ENCODE data around the gene RBM20. TPM values are rescaled to one million over a fixed set of nuclear protein-coding genes. Genes with fewer than 3 reads are reported as not detected.

RBM20 gene
- total and polyA plus RNA-seq, 12 donors, result 0.07 to 2.3 (median 0.28) TPM; not detected in 2

GRCh38 chr10:110867807-110868465 lies 223.8 kb downstream of the RBM20 start:
- Histone ChIP-seq H3K4me3 (no peak overlapping the region), H3K27me3 (no peaks in the 10 kb centered on the region), H3K27ac (peak overlapping the region in 3 of 5 donors; percentile 13 to 69 (median 44)), H3K9me3 (replicated peaks in 1 of 3) (no peaks in the 10 kb centered on the region), H3K36me3 (replicated peaks in 1 of 2) (no peaks in the 10 kb centered on the region), H3K4me1 (replicated peaks in 1 of 2) (peaks cover 8 to 31% of the 10 kb centered on the region in 2 donors)
- intact Hi-C loops (cut with DNase I), result no loop called here
- 69 to 82% (median 71%) methylated on average over 4 of the region's 4 CpGs for WGBS, 4 donors
- DNase-seq, result no peak
- no peak for TF ChIP-seq POLR2A (IDR thresholded peaks at IDR 0.05)
- no peak for TF ChIP-seq CTCF (IDR thresholded peaks at IDR 0.05)

GRCh38 chr10:110868981-110869380 lies 224.8 kb downstream of the RBM20 start:
- intact Hi-C loops (cut with DNase I), result no loop called here
- Histone ChIP-seq H3K9me3 (replicated peaks in 1 of 3) (no peaks in the 10 kb centered on the region), H3K27ac (no peak overlapping the region), H3K4me1 (replicated peaks in 1 of 2) (peaks cover 14 to 40% of the 10 kb centered on the region in 2 donors), H3K4me3 (no peak overlapping the region), H3K36me3 (replicated peaks in 1 of 2) (no peaks in the 10 kb centered on the region), H3K27me3 (no peaks in the 10 kb centered on the region)
- TF ChIP-seq POLR2A (IDR thresholded peaks at IDR 0.05) (no peak), CTCF (IDR thresholded peaks at IDR 0.05) (no peak)
- WGBS, 4 donors, result 76 to 89% (median 79%) methylated on average over 6 of the region's 6 CpGs
- DNase-seq, result no peak

- WGBS, 4 donors, result 47 to 56% (median 50%) methylated on average over 13 of the region's 13 CpGs
- Histone ChIP-seq H3K4me3 (peak overlapping the region in 2 of 4 donors; percentile 91 to 95), H3K4me1 (replicated peaks in 1 of 2) (peaks cover 17 to 39% of the 10 kb centered on the region in 2 donors), H3K9me3 (replicated peaks in 1 of 3) (no peaks in the 10 kb centered on the region), H3K27ac (peak overlapping the region in 4 of 5 donors; percentile 87 to 98 (median 93)), H3K27me3 (no peaks in the 10 kb centered on the region), H3K36me3 (replicated peaks in 1 of 2) (no peaks in the 10 kb centered on the region)
- TF ChIP-seq CTCF (IDR thresholded peaks at IDR 0.05) (no peak), POLR2A (IDR thresholded peaks at IDR 0.05) (no peak)
- intact Hi-C loops (cut with DNase I), result no loop called here
- peak in 4 of 7 donors; percentile 24 to 48 (median 42) for DNase-seq
Observed at GRCh38 chr10:110870823-110871297, 226.7 kb downstream of the RBM20 start.

- peak; percentile 99 to 100 (median 100) for DNase-seq
- intact Hi-C loops (cut with DNase I), result loop anchor here in 1 of 2 donors (2.0 kb wide), 1 partner anchor 69 kb away; no protein-coding TSS in a partner anchor
- 1 to 2% (median 1%) methylated on average over 22 to 47 of the region's 47 CpGs for WGBS, 4 donors
- Histone ChIP-seq H3K27me3 (no peaks in the 10 kb centered on the region), H3K4me1 (replicated peaks in 1 of 2) (peaks cover 17 to 33% of the 10 kb centered on the region in 2 donors), H3K4me3 (peak within 1 kb of the TSS; percentile 62 to 95 (median 90)), H3K27ac (peak within 1 kb of the TSS in 4 of 5 donors; percentile 87 to 98 (median 93)), H3K9me3 (replicated peaks in 1 of 3) (no peaks in the 10 kb centered on the region), H3K36me3 (replicated peaks in 1 of 2) (no peaks in the 10 kb centered on the region)
- no peak for TF ChIP-seq CTCF (IDR thresholded peaks at IDR 0.05)
- peak; percentile 74 to 94 for TF ChIP-seq POLR2A (IDR thresholded peaks at IDR 0.05)
Observed at GRCh38 chr10:110871298-110872084, 227.4 kb downstream of the RBM20 start, which contains the start of gene PDCD4. PDCD4 (plus strand) TSS chr10:110871928; CDS start chr10:110876028, 4,100 bp downstream.

Measured in adrenal gland (tissue), 12 donors.